Measurements from ENCODE around the gene RAB15.

The RAB15 gene

DNA sequence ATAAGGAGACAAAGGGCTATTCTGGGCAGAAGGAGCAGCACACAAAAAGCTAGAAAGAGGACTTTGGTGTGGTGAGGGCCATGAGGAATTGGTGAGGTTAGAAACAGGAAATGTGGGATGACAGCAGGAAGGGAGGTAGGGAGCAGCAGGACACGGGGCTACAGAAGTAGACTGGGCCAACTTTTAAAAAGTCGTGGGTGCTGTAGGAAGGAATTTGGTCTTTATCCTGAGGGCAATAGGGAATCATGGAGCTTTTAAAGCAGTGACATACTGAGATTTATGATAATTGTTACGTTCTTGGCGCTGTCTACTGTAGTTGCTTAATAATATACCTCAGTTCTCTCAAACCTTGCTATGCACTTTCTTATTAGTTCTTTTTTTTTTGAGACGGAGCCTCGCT is 66.1 kb downstream of the RAB15 start:
- no peak overlapping the region for H3K27ac ChIP-seq (ENCODE audit: extremely low read depth, low read depth, low read length)
- H3K4me3 ChIP-seq (ENCODE audit: low read depth, low read length): no peak overlapping the region
- no peaks in the 10 kb centered on the region for H3K4me1 ChIP-seq (ENCODE audit: control insufficient read depth, insufficient read depth, low read length)
- ChIA-PET CTCF (interaction anchor here (0.6 to 1.0 kb wide), 3 partner anchors 14 to 296 kb away, joined by 3 to 7 read pairs (median 3); no protein-coding TSS in a partner anchor), POLR2A (no interaction called here)
- TF ChIP-seq, protein P1, sequence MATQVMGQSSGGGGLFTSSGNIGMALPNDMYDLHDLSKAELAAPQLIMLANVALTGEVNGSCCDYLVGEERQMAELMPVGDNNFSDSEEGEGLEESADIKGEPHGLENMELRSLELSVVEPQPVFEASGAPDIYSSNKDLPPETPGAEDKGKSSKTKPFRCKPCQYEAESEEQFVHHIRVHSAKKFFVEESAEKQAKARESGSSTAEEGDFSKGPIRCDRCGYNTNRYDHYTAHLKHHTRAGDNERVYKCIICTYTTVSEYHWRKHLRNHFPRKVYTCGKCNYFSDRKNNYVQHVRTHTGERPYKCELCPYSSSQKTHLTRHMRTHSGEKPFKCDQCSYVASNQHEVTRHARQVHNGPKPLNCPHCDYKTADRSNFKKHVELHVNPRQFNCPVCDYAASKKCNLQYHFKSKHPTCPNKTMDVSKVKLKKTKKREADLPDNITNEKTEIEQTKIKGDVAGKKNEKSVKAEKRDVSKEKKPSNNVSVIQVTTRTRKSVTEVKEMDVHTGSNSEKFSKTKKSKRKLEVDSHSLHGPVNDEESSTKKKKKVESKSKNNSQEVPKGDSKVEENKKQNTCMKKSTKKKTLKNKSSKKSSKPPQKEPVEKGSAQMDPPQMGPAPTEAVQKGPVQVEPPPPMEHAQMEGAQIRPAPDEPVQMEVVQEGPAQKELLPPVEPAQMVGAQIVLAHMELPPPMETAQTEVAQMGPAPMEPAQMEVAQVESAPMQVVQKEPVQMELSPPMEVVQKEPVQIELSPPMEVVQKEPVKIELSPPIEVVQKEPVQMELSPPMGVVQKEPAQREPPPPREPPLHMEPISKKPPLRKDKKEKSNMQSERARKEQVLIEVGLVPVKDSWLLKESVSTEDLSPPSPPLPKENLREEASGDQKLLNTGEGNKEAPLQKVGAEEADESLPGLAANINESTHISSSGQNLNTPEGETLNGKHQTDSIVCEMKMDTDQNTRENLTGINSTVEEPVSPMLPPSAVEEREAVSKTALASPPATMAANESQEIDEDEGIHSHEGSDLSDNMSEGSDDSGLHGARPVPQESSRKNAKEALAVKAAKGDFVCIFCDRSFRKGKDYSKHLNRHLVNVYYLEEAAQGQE (tag by site-specific recombination; IDR thresholded peaks at IDR 0.05): no peak
- TF ChIP-seq GLI2 (tag by site-specific recombination; IDR thresholded peaks at IDR 0.05; ENCODE audit: borderline replicate concordance, low read depth) (no peak), BCL11B (tag by site-specific recombination; IDR thresholded peaks at IDR 0.05; ENCODE audit: low read depth) (no peak), ZBTB11 (tag by site-specific recombination; conservative IDR thresholded peaks at IDR 0.05; ENCODE audit: low read depth) (no peak), ZNF558 (tag by site-specific recombination; IDR thresholded peaks at IDR 0.05) (no peak), ZNF660 (tag by site-specific recombination; IDR thresholded peaks at IDR 0.05) (no peak), ZNF837 (tag by site-specific recombination; IDR thresholded peaks at IDR 0.05) (no peak), ZNF211 (tag by site-specific recombination; IDR thresholded peaks at IDR 0.05; ENCODE audit: low read depth) (no peak), PATZ1 (tag by site-specific recombination; IDR thresholded peaks at IDR 0.05) (no peak), ZNF114 (tag by site-specific recombination; IDR thresholded peaks at IDR 0.05) (no peak), ZNF658 (tag by site-specific recombination; IDR thresholded peaks at IDR 0.05) (no peak), ZNF548 (tag by site-specific recombination; IDR thresholded peaks at IDR 0.05) (no peak), ZNF292 (tag by site-specific recombination; IDR thresholded peaks at IDR 0.05; ENCODE audit: borderline replicate concordance, low read depth) (no peak), ZNF37A (tag by site-specific recombination; IDR thresholded peaks at IDR 0.05) (no peak)
- H3K9me3 ChIP-seq (ENCODE audit: control insufficient read depth, insufficient read depth, low read depth, low read length): no peaks in the 10 kb centered on the region
- no peaks in the 10 kb centered on the region for H3K36me3 ChIP-seq (ENCODE audit: control insufficient read depth in 2 of 2, insufficient read depth in 1 of 2, low read length in 2 of 2)

- Histone ChIP-seq H3K4me1 (ENCODE audit: control insufficient read depth, insufficient read depth, low read length) (no peaks in the 10 kb centered on the region), H3K4me3 (ENCODE audit: low read depth, low read length) (no peak overlapping the region), H3K9me3 (ENCODE audit: control insufficient read depth, insufficient read depth, low read depth, low read length) (no peaks in the 10 kb centered on the region), H3K36me3 (ENCODE audit: control insufficient read depth in 2 of 2, insufficient read depth in 1 of 2, low read length in 2 of 2) (no peaks in the 10 kb centered on the region), H3K27ac (ENCODE audit: extremely low read depth, low read depth, low read length) (no peak overlapping the region)
- CTCF ChIA-PET: interaction anchor here (0.6 to 3.0 kb wide), 8 partner anchors 8 to 228 kb away, joined by 3 to 28 read pairs (median 3); no protein-coding TSS in a partner anchor
- TF ChIP-seq ZNF530 (tag by site-specific recombination; IDR thresholded peaks at IDR 0.05; ENCODE audit: low read depth): no peak
- POLR2A ChIA-PET: no interaction called here
These were observed 72.2 kb downstream of the RAB15 start for GRCh38 chr14:64899958-64900357.
